Right cardiac atrium (tissue), 5 donors: Measurements from ENCODE around the gene CFAP99. TPM values are rescaled to one million over a fixed set of nuclear protein-coding genes. Genes with fewer than 3 reads are reported as not detected.

Source experiments
- ATAC-seq, 2 donors: fragments of 200-7000 bp; cut with Tn5 transposase; one replicate each; pipeline versions ENCODE4 v1.8.0 to v1.9.1; 2020; ENCODE audit warnings: moderate library complexity in 2 of 2, mild to moderate bottlenecking in 1 of 2
- DNase-seq, 3 donors: peaks; one replicate each; pipeline ENCODE4 v3.0.0-alpha.2; 2020
- H3K27ac ChIP-seq: one replicate; pipeline ENCODE4 v1.5.1; 2013; ENCODE audit warnings: mild to moderate bottlenecking, low read length, control low read depth, moderate library complexity
- H3K27me3 ChIP-seq: one replicate; pipeline ENCODE4 v1.6.1; 2013; ENCODE audit not compliant: control insufficient read depth, insufficient read depth
- H3K4me1 ChIP-seq: one replicate; pipeline ENCODE4 v1.6.1; 2013; ENCODE audit warnings: low read length; ENCODE audit not compliant: control insufficient read depth, insufficient read depth
- H3K4me3 ChIP-seq: one replicate; pipeline ENCODE4 v1.5.1; 2013; ENCODE audit warnings: low read length, control low read depth
- H3K9me3 ChIP-seq: one replicate; pipeline ENCODE4 v1.6.1; 2013; ENCODE audit warnings: low read length; ENCODE audit not compliant: control insufficient read depth
- WGBS: extraction: QIAGEN DNeasy Blood & Tissue Kit; methylation state at CpG from one replicate; pipeline ENCODE4 v1.1.7; 2013; 5-methylcytosine and 5-hydroxymethylcytosine counted together
- intact Hi-C, 4 donors: fragments of 100-400 bp; cut with DNase I; formaldehyde crosslinking; loops; one replicate each; pipeline versions ENCODE4 v1.11.0 to v1.14.0; 2022 to 2023
- polyA plus RNA-seq: library from polyadenylated mRNA; stranded (reverse); fragments of 200-250 nt; gene quantifications from one replicate; pipeline ENCODE4 v1.2.3, GENCODE V29; 2013
- total RNA-seq, 4 donors: library from RNA; stranded (reverse); fragmentation: NEBNext Ultra II Directional; extraction: Animal tissue kit (Norgen Biotek cat#: 25700); gene quantifications; one replicate each; pipeline ENCODE4 v1.2.1, GENCODE V29; 2021
- donor health status: healthy with polysubstance abuse.
- donor health status: DM: no; HTN: yes; CAD: no.
- donor health status: DM: no; HTN: no; CAD: no.
- donor health status: DM: no; HTN: yes; CAD: no; lungs with severe emphysema.
- donor health status: DM: yes; HTN: yes; CAD: no.

CFAP99 gene
- total and polyA plus RNA-seq, 5 donors = not detected

GRCh38 chr4:2390784-2391421, 27.9 kb upstream of the CFAP99 start:
- H3K4me3 ChIP-seq = no peak overlapping the region
- H3K4me1 ChIP-seq = no peaks in the 10 kb centered on the region
- ATAC-seq = no peak
- DNase-seq = peak in 1 of 3 donors; percentile 38
- intact Hi-C loops = no loop called here
- H3K27ac ChIP-seq = no peak overlapping the region
- H3K27me3 ChIP-seq = no peaks in the 10 kb centered on the region
- 42% methylated on average over 20 of the region's 20 CpGs for WGBS
- no peaks in the 10 kb centered on the region for H3K9me3 ChIP-seq

DNA sequence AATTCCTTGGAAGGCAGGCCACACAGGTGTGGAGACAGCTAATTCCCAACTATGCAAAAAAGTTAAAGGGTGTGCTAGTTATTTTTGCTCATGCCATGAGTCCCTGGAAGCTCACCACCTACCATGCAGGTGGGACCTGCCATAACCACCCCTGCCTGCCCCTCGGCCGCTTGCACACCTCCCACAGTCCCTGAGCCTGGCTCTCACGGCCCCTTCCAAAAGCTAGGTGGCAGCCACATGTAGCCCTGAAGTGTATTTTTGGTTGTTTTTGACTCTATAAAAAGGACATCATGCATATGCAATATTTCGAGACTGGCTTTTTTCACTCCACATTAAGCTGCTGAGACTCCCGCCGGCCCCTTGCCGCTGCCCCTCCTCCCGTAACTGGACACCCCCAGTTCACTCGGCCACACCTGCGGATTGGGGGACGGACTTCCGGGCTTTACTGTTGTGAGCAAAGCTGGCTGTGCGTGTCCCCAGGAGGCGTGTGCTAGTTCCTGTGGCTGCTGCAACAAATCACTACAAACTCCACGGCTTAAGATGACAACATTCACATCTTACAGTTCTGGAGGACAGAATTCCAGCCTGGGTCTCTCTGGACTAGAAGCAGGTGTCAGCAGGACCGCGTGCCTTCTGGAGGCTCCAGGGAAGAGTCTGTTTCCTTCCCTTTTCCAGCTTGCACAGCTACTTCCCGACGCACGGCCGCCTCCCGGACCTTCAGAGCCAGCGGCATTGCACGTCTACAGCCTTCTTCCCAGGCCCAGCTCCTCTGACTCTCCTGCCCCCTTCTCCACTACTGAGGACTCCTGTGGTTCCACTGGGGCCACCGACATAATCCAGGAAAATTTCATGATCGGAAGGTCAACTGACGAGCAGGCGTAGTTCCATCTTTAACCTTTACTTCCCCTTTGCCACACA, 25.1 kb upstream of the CFAP99 start:
- intact Hi-C loops = no loop called here
- Histone ChIP-seq H3K27ac (no peak overlapping the region), H3K4me1 (no peaks in the 10 kb centered on the region), H3K4me3 (peak overlapping the region; percentile 23), H3K27me3 (no peaks in the 10 kb centered on the region), H3K9me3 (no peaks in the 10 kb centered on the region)
- ATAC-seq (peak; percentile 45 to 51), DNase-seq (peak in 2 of 3 donors; percentile 60 to 64)
- WGBS = 21% methylated on average over 28 of the region's 28 CpGs

DNA sequence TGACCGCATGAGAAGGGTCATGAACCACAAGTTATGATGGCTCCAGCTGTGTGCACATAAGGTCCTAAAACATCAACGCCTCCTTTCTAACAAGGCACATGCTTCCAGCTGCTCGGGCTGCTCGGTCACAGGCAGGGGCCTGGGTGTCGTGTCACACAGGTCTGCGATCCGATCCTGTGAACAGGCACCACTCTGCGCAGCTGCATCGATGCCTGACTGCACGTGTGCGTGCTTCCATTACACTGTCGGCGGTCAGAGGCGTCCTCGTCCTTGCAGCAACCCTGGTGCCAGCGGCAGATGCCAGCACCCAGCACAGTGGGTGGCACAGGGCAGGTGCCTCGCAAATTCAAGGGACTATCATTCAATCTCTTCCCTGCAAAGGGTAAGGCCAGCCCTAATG, 24.2 kb upstream of the CFAP99 start:
- Histone ChIP-seq H3K27me3 (no peaks in the 10 kb centered on the region), H3K4me1 (no peaks in the 10 kb centered on the region), H3K4me3 (no peak overlapping the region), H3K27ac (no peak overlapping the region), H3K9me3 (no peaks in the 10 kb centered on the region)
- DNase-seq = peak in 1 of 3 donors; percentile 39
- WGBS = 94% methylated on average over 17 of the region's 17 CpGs
- intact Hi-C loops = no loop called here
- ATAC-seq = no peak

DNA sequence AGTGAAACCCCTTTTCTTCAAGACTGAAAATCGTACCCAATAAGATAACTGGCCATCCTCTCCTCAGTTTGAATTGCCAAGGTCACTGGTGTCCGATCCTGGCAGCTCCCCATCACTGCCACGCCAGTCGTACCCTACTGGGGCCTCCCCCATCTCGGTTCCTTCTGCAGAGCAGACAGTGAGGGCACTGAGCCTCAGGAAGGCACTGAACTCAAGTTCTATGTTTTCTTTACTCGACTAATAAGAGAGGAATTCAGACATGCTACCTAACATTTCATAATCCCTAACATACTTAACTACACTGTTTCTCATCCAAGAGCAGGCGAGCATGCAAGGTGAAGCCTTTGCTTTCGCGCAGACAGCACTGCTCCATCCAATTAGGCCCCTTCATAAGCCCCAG, 23.7 kb upstream of the CFAP99 start:
- H3K9me3 ChIP-seq = no peaks in the 10 kb centered on the region
- DNase-seq (peak in 1 of 3 donors; percentile 23), ATAC-seq (no peak)
- H3K27ac ChIP-seq = no peak overlapping the region
- intact Hi-C loops = no loop called here
- no peaks in the 10 kb centered on the region for H3K27me3 ChIP-seq
- WGBS = 88% methylated on average over 9 of the region's 9 CpGs
- H3K4me1 ChIP-seq = no peaks in the 10 kb centered on the region
- H3K4me3 ChIP-seq = no peak overlapping the region

DNA sequence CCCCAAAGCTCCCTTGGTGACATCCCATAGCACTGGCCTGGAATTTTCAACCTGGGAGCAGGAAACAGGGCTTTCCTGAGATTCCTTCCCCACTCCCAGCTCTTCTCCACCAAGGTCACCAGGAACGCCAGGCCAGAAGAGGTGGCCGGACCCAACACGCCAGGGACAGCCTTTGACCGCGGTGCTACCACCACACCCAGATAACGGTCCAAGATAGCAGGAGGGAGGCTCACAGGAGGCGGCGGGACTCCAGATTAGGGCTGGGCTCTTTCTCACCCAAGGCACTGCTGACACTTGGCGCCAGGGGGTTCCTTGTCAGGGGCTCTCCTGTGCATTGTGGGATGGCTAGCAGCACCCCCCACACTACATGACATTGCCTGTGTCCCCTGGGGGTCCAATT, 23.2 kb upstream of the CFAP99 start:
- intact Hi-C loops = no loop called here
- WGBS = 84% methylated on average over 9 of the region's 9 CpGs
- no peak for ATAC-seq

DNA sequence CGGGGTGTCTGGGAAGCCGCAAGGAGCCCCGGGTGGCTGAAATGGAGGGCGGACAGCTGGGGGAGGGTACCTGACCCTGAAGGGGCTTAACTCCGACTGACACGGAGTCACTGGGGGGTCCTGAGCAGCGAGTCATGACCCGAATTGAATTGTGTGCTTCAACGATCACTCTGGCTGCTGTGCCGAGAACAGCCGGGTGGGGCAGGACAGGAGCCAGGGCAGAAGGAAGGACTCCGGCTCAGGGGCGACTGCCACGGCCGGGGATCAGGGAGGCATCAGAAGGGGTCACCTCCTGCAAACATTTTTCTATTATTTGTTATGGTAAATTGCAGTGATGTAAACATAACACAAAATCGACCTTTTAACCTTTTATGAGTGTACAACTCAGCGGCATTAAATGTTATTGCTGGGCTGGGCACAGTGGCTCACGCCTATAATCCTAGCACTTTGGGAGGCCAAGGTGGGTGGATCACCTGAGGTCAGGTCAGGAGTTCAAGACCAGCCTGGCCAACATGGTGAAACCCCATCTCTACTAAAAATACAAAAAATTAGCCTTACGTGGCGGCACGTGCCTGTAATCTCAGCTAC, 21.9 kb upstream of the CFAP99 start:
- ATAC-seq (no peak), DNase-seq (no peak)
- Histone ChIP-seq H3K4me3 (no peak overlapping the region), H3K27me3 (no peaks in the 10 kb centered on the region), H3K9me3 (no peaks in the 10 kb centered on the region), H3K27ac (no peak overlapping the region), H3K4me1 (no peaks in the 10 kb centered on the region)
- WGBS = 79% methylated on average over 21 of the region's 21 CpGs
- intact Hi-C loops = no loop called here

More for the DNA sequence above, 23.2 kb upstream of the CFAP99 start:
- no peak overlapping the region for H3K4me3 ChIP-seq
- DNase-seq = no peak
- no peak overlapping the region for H3K27ac ChIP-seq
- H3K4me1 ChIP-seq = no peaks in the 10 kb centered on the region
- no peaks in the 10 kb centered on the region for H3K27me3 ChIP-seq
- H3K9me3 ChIP-seq = no peaks in the 10 kb centered on the region

GRCh38 chr4:2397596-2398379, 21.0 kb upstream of the CFAP99 start:
- no peak for DNase-seq
- peaks cover 2% of the 10 kb centered on the region for H3K4me1 ChIP-seq
- ATAC-seq = no peak
- H3K27me3 ChIP-seq = no peaks in the 10 kb centered on the region
- H3K4me3 ChIP-seq = no peak overlapping the region
- intact Hi-C loops = no loop called here
- no peaks in the 10 kb centered on the region for H3K9me3 ChIP-seq
- WGBS = 78% methylated on average over 20 of the region's 20 CpGs
- H3K27ac ChIP-seq = no peak overlapping the region

GRCh38 chr4:2399216-2399615, 19.5 kb upstream of the CFAP99 start:
- DNase-seq (no peak), ATAC-seq (no peak)
- H3K27me3 ChIP-seq = no peaks in the 10 kb centered on the region
- H3K9me3 ChIP-seq = no peaks in the 10 kb centered on the region
- 90% methylated on average over 10 of the region's 10 CpGs for WGBS
- H3K4me3 ChIP-seq = no peak overlapping the region
- no peak overlapping the region for H3K27ac ChIP-seq
- intact Hi-C loops = no loop called here
- peaks cover 2% of the 10 kb centered on the region for H3K4me1 ChIP-seq

GRCh38 chr4:2399631-2400190, 19.0 kb upstream of the CFAP99 start:
- Histone ChIP-seq H3K27ac (no peak overlapping the region), H3K9me3 (no peaks in the 10 kb centered on the region), H3K27me3 (no peaks in the 10 kb centered on the region), H3K4me1 (peaks cover 2% of the 10 kb centered on the region), H3K4me3 (no peak overlapping the region)
- DNase-seq = no peak
- intact Hi-C loops = loop anchor here in 1 of 4 donors (5.0 kb wide), 1 partner anchor 137 kb away; the partner anchor contains the start of gene MXD4
- WGBS = 81% methylated on average over 28 of the region's 28 CpGs
- no peak for ATAC-seq

DNA sequence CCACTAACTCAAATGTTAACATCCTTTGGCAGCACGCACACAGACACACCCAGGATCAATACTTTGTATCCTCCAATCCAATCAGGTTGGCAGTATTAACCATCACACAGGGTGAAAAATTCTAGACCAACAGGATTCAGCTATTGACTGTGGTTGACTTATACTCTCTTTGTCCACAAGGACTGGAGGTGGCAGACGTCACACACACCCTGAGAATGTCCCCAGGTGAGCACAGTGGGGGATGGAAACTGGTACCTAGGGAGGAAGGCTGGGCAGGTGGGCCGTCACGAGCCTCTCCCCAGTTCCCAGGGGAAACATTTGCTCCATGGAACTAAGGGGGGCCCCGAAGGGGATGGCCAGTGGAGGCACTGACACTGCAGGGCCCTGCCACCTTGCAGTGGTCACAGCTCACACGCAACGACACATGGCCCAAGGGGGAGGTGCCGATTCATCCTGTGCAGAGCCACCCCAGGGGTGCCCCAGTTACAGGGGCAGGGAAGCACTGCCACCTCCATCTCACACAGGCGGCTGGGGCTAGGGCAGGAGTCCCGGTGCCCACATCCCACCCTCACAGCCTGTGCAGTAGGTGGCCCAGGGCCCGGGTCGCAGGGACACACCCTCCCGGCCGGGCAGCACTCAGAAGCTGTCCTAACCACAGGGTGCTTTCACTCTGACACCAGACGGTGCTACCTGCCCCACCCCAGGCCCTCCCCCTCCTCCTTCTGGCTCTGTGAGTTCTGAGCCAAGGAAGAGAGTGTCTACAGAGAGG, 17.7 kb upstream of the CFAP99 start:
- Histone ChIP-seq H3K4me3 (no peak overlapping the region), H3K27me3 (no peaks in the 10 kb centered on the region), H3K9me3 (no peaks in the 10 kb centered on the region), H3K27ac (no peak overlapping the region), H3K4me1 (peaks cover 2% of the 10 kb centered on the region)
- intact Hi-C loops = loop anchor here in 1 of 4 donors (5.0 kb wide), 1 partner anchor 139 kb away; the partner anchor contains the start of gene MXD4
- ATAC-seq (no peak), DNase-seq (no peak)
- WGBS = 79% methylated on average over 15 of the region's 15 CpGs
